Kidney epithelial cell (primary cell): ENCODE results near the gene GPR35. TPM values are rescaled to one million over a fixed set of nuclear protein-coding genes. Genes with fewer than 3 reads are reported as not detected.
"Not testable (repeated sequence)": the region's sequence is repeated elsewhere in the genome, so short reads cannot be mapped to it uniquely, and the experiment has no call there.

ENCODE experiments used
- DNase-seq: peaks from one replicate; pipeline ENCODE4 v3.0.0-alpha.2; 2010; ENCODE audit warnings: low read depth
- H3K27me3 ChIP-seq: 2 replicates; pipeline ENCODE4 v1.6.0; 2011; ENCODE audit warnings: low read length; ENCODE audit not compliant: control insufficient read depth, insufficient read depth
- H3K36me3 ChIP-seq: 2 replicates; pipeline ENCODE4 v1.5.1; 2011; ENCODE audit warnings: low read length; ENCODE audit not compliant: control insufficient read depth, insufficient read depth
- H3K4me3 ChIP-seq: 2 replicates; pipeline ENCODE4 v1.5.1; 2011; ENCODE audit warnings: low read depth, mild to moderate bottlenecking, control low read depth, low read length
- total RNA-seq: library from RNA; depleted of rRNA; stranded (reverse); fragments of >200 nt; gene quantifications from 2 replicates; pipeline ENCODE4 v1.2.3, GENCODE V29; 2015
- TF ChIP-seq, protein P1 (sequence below): IDR thresholded peaks from 2 replicates; pipeline ENCODE4 v1.5.1; 2011; ENCODE audit warnings: mild to moderate bottlenecking, moderate library complexity, low read length, control low read depth, inconsistent platforms; ENCODE audit not compliant: insufficient read depth, poor library complexity, severe bottlenecking

Gene GPR35
- total RNA-seq, 1 donor from 2014 or later = 1.3 TPM

DNA sequence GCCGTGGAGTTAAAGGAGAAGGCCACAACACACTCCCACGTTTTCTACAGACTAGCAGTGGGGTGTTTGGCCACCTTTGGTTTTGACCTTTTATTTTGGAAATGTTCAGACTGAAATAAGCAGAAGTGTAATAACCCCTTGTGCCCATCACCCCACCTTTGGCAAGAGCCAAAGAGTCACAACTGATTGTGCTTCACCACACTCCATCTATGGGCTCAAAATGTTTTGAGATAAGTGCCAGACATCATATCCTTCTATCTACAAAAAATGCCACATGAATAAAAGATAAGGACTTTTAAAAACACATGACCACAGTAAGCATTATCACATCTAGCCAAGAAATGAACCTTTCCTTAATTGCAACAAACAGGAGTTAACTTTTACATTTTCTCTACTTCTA lies 9.9 kb upstream of the GPR35 start:
- no peak overlapping the region for H3K4me3 ChIP-seq
- TF ChIP-seq, protein P1, sequence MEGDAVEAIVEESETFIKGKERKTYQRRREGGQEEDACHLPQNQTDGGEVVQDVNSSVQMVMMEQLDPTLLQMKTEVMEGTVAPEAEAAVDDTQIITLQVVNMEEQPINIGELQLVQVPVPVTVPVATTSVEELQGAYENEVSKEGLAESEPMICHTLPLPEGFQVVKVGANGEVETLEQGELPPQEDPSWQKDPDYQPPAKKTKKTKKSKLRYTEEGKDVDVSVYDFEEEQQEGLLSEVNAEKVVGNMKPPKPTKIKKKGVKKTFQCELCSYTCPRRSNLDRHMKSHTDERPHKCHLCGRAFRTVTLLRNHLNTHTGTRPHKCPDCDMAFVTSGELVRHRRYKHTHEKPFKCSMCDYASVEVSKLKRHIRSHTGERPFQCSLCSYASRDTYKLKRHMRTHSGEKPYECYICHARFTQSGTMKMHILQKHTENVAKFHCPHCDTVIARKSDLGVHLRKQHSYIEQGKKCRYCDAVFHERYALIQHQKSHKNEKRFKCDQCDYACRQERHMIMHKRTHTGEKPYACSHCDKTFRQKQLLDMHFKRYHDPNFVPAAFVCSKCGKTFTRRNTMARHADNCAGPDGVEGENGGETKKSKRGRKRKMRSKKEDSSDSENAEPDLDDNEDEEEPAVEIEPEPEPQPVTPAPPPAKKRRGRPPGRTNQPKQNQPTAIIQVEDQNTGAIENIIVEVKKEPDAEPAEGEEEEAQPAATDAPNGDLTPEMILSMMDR = no peak
- DNase-seq = no peak

DNA sequence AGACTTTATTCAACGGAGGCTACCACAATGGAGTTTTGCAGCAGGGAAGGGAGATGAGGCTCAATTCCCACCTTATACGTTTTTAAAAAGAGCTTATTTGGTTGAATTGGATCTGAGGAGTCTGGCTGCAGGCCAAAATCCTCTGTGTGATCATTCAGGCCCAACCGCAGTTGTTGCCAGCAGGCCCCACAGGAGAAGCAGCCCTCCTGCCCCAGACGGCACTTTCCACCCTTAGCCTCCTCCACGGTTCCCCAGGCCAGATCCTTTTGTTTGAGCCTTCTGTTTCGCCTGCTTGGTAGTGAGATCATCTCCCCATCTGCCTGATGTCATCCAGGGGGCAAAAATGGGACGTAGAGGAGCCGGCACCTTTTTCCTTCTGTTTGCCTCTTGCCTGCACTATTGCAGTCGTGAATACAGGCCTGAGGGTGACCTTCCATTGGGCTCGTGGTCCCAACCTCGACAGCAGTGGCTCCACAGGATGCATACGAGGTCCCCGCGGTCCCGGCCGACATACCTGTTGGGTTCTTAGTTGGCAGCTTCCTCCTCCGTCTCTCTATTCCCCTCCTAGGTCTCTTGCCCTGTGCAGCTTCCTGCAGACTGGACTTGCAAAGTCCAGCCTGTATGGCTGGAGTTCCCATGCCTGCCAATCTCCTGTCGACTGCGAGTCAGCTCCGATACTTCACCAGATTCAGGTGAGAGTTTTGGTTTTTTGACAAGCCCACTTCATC lies 9.3 kb upstream of the GPR35 start:
- no peak for DNase-seq
- Histone ChIP-seq H3K4me3 (no peak overlapping the region), H3K27me3 (no peaks in the 10 kb centered on the region), H3K36me3 (no peaks in the 10 kb centered on the region)
- TF ChIP-seq, protein P1 = no peak

More for the DNA sequence above, 9.9 kb upstream of the GPR35 start:
- H3K27me3 ChIP-seq = no peaks in the 10 kb centered on the region
- no peaks in the 10 kb centered on the region for H3K36me3 ChIP-seq

DNA sequence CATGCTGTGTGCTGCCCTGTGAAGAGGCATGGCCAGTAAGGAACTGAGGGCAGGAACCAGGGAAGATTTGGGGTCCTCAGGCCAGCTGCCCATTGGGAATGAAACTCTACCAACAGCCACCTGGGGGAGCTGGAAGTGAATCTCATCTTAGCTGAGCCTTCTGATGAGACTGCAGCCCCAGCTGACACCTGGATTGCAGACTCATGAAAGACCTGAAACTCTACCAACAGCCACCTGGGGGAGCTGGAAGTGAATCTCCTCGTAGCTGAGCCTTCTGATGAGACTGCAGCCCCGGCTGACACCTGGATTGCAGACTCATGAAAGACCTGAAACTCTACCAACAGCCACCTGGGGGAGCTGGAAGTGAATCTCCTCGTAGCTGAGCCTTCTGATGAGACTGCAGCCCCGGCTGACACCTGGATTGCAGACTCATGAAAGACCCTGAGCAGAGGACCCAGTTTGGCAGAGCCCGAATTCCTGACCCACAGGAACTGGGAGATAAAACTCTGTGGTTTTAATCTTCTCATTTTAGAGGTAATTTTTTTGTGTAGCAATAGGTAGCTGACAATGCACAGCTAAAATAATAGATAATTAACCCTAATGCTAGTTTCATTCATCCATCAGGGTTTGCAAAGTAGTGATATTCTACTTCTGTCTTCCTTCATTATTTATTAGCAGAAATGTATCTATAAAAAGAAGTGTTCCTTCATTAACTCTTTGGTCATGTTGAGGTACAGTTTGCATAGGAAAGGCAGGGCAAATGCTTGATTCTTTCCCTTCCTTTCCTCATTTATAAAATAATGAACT lies 8.2 kb upstream of the GPR35 start:
- not testable (repeated sequence) for H3K27me3 ChIP-seq, DNase-seq, H3K4me3 ChIP-seq, H3K36me3 ChIP-seq

DNA sequence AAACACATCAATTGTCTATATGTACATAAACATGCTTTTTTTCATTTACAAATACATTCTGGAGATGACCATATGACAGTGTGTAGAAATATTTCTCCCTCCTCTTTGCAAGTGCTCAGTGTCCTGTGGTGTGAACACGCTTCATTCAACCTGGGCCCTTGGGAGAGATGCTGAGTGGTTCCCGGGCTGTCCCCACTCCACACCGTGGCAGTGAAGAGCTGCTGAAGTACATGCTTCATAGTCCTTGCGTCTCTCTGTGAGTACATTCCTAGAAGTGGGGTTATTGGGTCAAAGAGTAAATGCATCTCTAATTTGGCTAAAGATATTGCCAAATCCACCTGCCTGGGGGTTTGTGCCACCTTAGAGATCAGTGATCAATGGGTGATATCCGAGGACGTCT lies 6.5 kb upstream of the GPR35 start:
- peaks cover 9% of the 10 kb centered on the region for H3K27me3 ChIP-seq
- TF ChIP-seq, protein P1 = no peak
- DNase-seq = no peak

DNA sequence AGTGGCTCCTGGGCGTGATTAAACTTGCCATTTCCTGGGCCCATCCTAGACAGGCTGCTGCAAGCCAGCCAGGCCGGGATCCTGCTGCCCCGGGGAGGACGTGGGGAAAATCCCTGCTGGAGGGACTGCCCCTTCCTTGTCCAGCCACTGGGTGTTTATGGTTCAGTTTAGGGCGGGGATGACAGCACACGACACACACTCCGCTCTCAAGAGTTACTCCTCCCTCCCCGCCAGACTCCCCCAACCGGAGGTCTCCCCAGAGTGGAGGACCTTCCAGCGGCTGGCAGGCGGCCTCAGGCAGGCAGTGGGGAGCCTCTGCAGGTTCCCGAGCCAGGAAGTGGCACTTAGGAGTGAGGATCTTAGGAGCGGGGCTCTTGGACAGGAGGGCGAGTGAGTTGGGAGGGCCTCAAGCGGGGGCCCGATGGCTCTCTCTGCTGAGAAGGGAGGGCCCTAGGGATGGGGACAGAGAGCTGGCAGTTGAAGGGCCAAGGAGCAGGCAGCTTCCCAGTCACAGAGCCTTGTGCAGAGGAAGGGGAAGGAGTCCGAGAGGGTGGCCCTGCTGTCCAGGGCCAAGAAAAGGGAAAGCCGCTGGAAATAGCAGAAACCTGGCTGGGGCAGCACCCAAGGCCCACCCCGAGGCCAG lies 5.7 kb upstream of the GPR35 start:
- no peak for DNase-seq
- Histone ChIP-seq H3K4me3 (no peak overlapping the region), H3K36me3 (no peaks in the 10 kb centered on the region), H3K27me3 (peaks cover 9% of the 10 kb centered on the region)
- TF ChIP-seq, protein P1 = no peak

More for the DNA sequence above, 6.5 kb upstream of the GPR35 start:
- Histone ChIP-seq H3K36me3 (no peaks in the 10 kb centered on the region), H3K4me3 (no peak overlapping the region)

DNA sequence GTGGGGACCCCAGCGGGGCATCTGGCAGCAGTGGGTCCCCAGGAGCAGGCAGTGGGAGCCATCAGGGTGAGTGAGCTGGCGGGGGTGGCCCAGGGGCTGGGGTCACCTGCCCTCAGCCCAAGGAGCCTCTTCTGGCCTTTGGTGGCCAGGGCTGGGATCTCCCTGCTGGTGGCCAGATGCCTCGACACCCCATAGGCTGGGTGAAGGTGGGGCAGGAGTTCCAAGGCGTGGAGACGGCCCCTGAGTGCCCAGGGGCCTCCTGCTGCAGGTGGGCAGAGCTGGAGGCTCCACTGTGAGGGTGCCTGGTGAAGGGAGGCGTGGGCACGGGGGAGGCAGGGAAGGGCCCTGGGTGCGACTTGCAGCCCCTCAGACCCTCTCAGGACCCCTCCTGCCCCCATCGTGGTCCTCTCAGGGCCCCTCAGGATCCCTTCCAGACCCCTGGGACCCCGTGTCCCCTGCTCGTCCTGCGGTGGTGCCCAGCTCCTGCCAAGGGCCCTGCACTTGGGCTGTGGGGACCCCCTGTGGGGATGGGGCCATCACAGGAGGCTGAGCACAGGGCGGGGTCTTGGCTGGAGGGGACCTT lies 5.0 kb upstream of the GPR35 start:
- no peaks in the 10 kb centered on the region for H3K36me3 ChIP-seq
- DNase-seq = no peak
- TF ChIP-seq, protein P1 = no peak
- no peak overlapping the region for H3K4me3 ChIP-seq
- H3K27me3 ChIP-seq = peaks cover 9% of the 10 kb centered on the region
